GM12874 (cell line): Measurements from ENCODE around the gene DGKZ.

Experiments
- CTCF ChIP-seq: IDR thresholded peaks from 2 replicates; pipeline ENCODE4 v1.5.1; 2011; ENCODE audit warnings: low read depth, mild to moderate bottlenecking, control low read depth, low read length, moderate library complexity; ENCODE audit not compliant: insufficient read depth

DGKZ gene

GRCh38 chr11:46373787-46374740, 26.8 kb downstream of the DGKZ start:
- TF ChIP-seq CTCF, result no peak

GRCh38 chr11:46374815-46375214, 27.6 kb downstream of the DGKZ start:
- TF ChIP-seq CTCF, result no peak

DNA sequence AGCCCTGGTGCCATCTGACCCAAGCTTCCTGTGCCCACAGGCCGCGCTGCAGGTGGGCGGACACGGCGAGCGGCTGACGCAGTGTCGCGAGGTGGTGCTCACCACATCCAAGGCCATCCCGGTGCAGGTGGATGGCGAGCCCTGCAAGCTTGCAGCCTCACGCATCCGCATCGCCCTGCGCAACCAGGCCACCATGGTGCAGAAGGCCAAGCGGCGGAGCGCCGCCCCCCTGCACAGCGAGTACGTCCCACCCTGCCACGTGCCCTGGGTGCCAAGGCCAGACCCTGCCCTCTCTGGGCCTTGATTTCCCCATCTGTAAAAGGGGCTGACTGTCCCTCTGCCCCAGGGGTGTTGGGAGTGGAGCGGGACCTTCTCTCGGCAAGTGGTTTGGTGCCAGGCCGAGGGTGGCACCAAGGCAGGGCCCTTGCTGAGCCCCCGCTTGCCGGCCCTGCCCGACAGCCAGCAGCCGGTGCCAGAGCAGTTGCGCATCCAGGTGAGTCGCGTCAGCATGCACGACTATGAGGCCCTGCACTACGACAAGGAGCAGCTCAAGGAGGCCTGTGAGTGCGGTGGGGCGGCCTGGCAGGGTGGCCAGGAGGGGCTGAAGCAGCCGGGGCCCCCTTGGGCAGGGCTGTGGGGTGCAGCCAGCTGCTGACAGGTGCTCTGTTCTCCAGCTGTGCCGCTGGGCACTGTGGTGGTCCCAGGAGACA, 28.3 kb downstream of the DGKZ start:
- no peak for TF ChIP-seq CTCF

DNA sequence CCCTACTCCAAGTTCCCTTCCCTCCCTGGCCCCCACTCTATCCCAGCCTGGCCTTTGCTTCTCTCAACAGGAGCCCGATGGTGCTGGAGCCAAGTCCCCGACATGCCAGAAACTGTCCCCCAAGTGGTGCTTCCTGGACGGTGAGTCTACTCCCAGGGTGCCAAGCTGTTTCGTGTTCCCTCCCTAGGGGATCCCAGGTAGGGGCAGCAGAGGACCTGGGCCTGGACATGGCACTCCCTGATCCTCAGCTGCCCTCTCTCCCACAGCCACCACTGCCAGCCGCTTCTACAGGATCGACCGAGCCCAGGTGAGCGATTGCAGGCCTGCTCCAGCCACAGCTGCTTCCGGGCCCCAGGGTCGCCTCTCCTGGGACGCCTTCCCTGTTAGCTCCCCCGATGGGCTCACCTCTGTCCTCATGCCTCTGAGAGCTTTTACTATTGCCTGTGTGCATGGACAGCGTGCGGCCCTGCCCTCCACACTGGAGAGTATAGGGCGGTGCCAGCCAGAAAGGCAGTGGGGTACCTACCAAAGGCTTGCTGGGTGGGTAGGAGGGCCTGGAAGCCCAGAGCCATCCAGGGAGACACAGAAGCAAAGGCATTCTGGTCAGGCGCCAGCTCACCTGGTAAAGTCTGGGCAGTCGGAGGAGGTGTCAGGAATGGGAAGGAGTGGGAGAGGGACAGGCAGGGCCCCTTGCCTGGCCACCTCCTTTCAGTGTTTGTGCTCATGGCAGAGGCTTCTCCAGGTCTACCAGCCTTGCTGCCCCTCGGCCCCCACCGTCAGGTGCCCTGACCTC, 29.2 kb downstream of the DGKZ start:
- TF ChIP-seq CTCF, result no peak

GRCh38 chr11:46377290-46377689, 30.0 kb downstream of the DGKZ start:
- TF ChIP-seq CTCF, result no peak

DNA sequence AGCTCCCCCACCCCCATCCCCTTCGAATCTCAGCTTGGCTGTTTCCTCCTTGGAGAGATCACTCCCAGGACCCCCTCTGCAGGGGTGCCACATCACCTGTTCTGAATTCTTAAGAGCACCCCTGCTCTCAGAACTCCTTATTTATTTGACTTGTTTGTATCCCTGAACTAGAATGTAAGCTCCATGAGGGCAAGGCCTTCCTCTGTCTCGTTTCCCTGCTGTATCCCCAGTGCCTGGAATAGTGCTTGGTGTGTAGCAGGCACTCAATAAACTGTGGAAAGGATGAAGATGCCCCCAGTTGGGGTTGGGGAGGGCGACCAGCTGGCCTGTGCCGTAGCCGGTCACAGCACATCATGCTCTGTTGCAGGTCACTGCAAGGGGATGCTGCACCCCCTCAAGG, 30.6 kb downstream of the DGKZ start:
- no peak for TF ChIP-seq CTCF

DNA sequence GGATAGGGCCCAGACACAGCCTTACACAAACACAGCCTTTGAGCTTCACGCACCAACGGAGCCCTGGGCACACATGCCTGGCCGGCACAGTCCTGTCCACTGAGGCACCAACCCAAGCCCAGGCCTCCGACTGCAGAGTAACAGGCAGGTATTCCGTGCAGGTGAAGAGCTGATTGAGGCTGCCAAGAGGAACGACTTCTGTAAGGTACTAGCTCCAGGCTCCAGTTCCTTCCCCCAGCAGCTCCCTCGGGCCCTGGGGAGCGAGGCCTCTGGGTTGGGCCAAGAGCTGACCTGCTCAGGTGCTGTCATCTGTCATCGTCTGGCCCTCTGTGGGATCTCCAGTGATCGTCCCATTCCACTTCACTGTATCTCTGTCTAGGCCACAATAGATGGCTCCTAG, 31.0 kb downstream of the DGKZ start:
- TF ChIP-seq CTCF, result no peak
